Measurements from ENCODE around the gene ZNRF2. TPM values are rescaled to one million over a fixed set of nuclear protein-coding genes. Genes with fewer than 3 reads are reported as not detected.

Gene ZNRF2
- total RNA-seq, 2 experiments from 2014 or later: 20.4 to 23.6 TPM

- ChIA-PET POLR2A (interaction anchor here (0.8 to 2.9 kb wide), 10 partner anchors 9 to 405 kb away, joined by 3 to 44 read pairs (median 6); partner anchors contain the start of genes MTURN and ZNRF2), CTCF (interaction anchor here (1.4 to 2.6 kb wide), 7 partner anchors 9 to 37 kb away, joined by 3 to 13 read pairs (median 6); partner anchors contain the start of gene ZNRF2)
- Histone ChIP-seq H3K27ac (ENCODE audit: low read depth in 1 of 2, low read length in 2 of 2) (peak overlapping the region; percentile 70 to 79), H3K36me3 (ENCODE audit: insufficient read depth, low read length) (peaks cover 3% of the 10 kb centered on the region), H3K4me1 (ENCODE audit: insufficient read depth, low read length) (peaks cover 10% of the 10 kb centered on the region), H3K4me3 (ENCODE audit: low read length) (peak overlapping the region; percentile 36), H3K9me3 (ENCODE audit: control insufficient read depth in 1 of 2, insufficient read depth in 1 of 2, low read length in 2 of 2) (no peaks in the 10 kb centered on the region), H3K27me3 (ENCODE audit: control insufficient read depth in 1 of 2, insufficient read depth in 2 of 2, low read length in 2 of 2) (no peaks in the 10 kb centered on the region)
- DNase-seq: peak in 3 of 14 experiments; percentile 22 to 59 (median 23)
- H3K27me3 Mint-ChIP-seq: no peaks in the 10 kb centered on the region
- TF ChIP-seq, protein P1, sequence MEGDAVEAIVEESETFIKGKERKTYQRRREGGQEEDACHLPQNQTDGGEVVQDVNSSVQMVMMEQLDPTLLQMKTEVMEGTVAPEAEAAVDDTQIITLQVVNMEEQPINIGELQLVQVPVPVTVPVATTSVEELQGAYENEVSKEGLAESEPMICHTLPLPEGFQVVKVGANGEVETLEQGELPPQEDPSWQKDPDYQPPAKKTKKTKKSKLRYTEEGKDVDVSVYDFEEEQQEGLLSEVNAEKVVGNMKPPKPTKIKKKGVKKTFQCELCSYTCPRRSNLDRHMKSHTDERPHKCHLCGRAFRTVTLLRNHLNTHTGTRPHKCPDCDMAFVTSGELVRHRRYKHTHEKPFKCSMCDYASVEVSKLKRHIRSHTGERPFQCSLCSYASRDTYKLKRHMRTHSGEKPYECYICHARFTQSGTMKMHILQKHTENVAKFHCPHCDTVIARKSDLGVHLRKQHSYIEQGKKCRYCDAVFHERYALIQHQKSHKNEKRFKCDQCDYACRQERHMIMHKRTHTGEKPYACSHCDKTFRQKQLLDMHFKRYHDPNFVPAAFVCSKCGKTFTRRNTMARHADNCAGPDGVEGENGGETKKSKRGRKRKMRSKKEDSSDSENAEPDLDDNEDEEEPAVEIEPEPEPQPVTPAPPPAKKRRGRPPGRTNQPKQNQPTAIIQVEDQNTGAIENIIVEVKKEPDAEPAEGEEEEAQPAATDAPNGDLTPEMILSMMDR (IDR thresholded peaks at IDR 0.05): no peak
- H3K4me3 Mint-ChIP-seq: peak overlapping the region; percentile 88
- H3K27ac Mint-ChIP-seq: peak overlapping the region; percentile 90
- peaks cover 84% of the 10 kb centered on the region for H3K4me1 Mint-ChIP-seq (ENCODE audit: low read depth)
- no peak for ATAC-seq (ENCODE audit: poor library complexity)
- no peaks in the 10 kb centered on the region for H3K9me3 Mint-ChIP-seq
- intact Hi-C loops (cut with DNase I, micrococcal nuclease): loop anchor here (2.0 to 5.0 kb wide), 2 partner anchors 13 to 35 kb away; no protein-coding TSS in a partner anchor
- peaks cover 27% of the 10 kb centered on the region for H3K36me3 Mint-ChIP-seq (ENCODE audit: low read depth)
These were observed 37.4 kb downstream of the ZNRF2 start for GRCh38 chr7:30321882-30322192.

DNA sequence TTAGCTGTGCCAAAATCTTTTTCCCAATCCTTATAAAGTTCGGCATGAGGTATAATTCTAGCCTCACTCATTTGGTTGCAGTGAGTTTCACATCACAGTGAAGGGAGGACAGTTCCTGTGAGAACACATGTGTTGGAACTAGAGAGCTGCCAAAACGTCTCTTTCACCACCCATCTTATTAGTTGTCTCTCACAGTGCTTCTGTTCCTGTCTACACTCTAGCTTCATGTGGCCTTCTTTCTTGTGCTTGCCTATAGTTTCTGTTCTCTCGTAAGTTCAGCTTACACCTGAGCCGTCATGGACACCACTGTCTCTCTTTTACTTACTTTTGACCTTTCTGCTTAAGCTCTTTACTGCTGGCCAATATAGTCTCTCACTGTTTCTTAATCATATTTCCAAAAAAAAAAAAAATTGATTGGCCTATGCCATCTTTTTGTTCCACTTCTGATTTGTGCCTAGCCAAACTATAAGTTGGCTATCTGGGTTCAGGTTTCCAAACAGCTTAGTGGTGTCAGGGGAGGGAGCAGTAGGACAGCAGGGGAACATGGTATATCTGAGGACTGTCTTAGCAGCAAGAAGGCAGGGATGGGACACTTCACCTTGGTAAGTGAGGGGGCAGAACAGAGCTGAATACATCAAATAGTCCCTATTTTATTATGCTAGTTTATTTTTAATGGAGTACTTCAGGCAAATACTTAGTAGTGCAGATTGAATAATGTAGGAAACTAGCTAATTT lies 38.0 kb downstream of the ZNRF2 start:
- Histone ChIP-seq H3K4me3 (ENCODE audit: low read length) (peak overlapping the region; percentile 36), H3K36me3 (ENCODE audit: insufficient read depth, low read length) (peaks cover 3% of the 10 kb centered on the region), H3K4me1 (ENCODE audit: insufficient read depth, low read length) (peaks cover 10% of the 10 kb centered on the region), H3K9me3 (ENCODE audit: control insufficient read depth in 1 of 2, insufficient read depth in 1 of 2, low read length in 2 of 2) (no peaks in the 10 kb centered on the region), H3K27ac (ENCODE audit: low read depth in 1 of 2, low read length in 2 of 2) (peak overlapping the region; percentile 70 to 79), H3K27me3 (ENCODE audit: control insufficient read depth in 1 of 2, insufficient read depth in 2 of 2, low read length in 2 of 2) (no peaks in the 10 kb centered on the region)
- ATAC-seq (ENCODE audit: poor library complexity) (peak; percentile 78), DNase-seq (peak in 5 of 14 experiments; percentile 7 to 71 (median 59))
- Mint-ChIP-seq H3K4me3 (peak overlapping the region; percentile 88), H3K27me3 (no peaks in the 10 kb centered on the region), H3K36me3 (ENCODE audit: low read depth) (peaks cover 30% of the 10 kb centered on the region), H3K27ac (peak overlapping the region; percentile 90), H3K4me1 (ENCODE audit: low read depth) (peaks cover 83% of the 10 kb centered on the region), H3K9me3 (no peaks in the 10 kb centered on the region)
- CTCF ChIA-PET: interaction anchor here (0.6 to 2.6 kb wide), 11 partner anchors 9 to 38 kb away, joined by 3 to 13 read pairs (median 5); partner anchors contain the start of gene ZNRF2
- TF ChIP-seq, protein P1 (IDR thresholded peaks at IDR 0.05): no peak
- POLR2A ChIA-PET: interaction anchor here (0.6 to 2.9 kb wide), 15 partner anchors 9 to 405 kb away, joined by 3 to 44 read pairs (median 4); partner anchors contain the start of genes MTURN and ZNRF2
- intact Hi-C loops (cut with DNase I, micrococcal nuclease): loop anchor here (2.0 to 5.0 kb wide), 2 partner anchors 14 to 35 kb away; no protein-coding TSS in a partner anchor

DNA sequence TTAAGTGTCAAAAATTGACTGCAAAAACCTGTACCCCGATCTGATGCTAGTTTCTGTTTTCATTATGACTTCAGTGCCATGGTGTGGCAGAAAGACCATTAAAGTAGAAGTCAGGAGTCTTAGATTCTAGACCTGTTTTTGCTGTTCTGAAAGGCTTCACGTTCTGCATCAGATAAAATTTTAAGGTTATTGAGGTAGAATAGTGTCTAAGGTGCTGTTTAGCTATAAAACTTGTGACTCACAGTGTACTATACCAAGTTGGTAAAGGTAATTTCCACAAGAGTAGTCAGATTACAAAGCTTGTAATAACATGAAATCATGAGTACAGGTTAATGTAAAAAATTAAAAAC lies 38.6 kb downstream of the ZNRF2 start:
- intact Hi-C loops (cut with DNase I, micrococcal nuclease): loop anchor here (2.0 to 5.0 kb wide), 2 partner anchors 14 to 36 kb away; no protein-coding TSS in a partner anchor
- peaks cover 10% of the 10 kb centered on the region for H3K4me1 ChIP-seq (ENCODE audit: insufficient read depth, low read length)

More for the DNA sequence above, 38.6 kb downstream of the ZNRF2 start:
- DNase-seq (peak in 3 of 14 experiments; percentile 49 to 58 (median 51)), ATAC-seq (ENCODE audit: poor library complexity) (peak; percentile 40)
- Histone ChIP-seq H3K27me3 (ENCODE audit: control insufficient read depth in 1 of 2, insufficient read depth in 2 of 2, low read length in 2 of 2) (no peaks in the 10 kb centered on the region), H3K4me3 (ENCODE audit: low read length) (peak overlapping the region; percentile 36), H3K9me3 (ENCODE audit: control insufficient read depth in 1 of 2, insufficient read depth in 1 of 2, low read length in 2 of 2) (no peaks in the 10 kb centered on the region), H3K36me3 (ENCODE audit: insufficient read depth, low read length) (peaks cover 3% of the 10 kb centered on the region), H3K27ac (ENCODE audit: low read depth in 1 of 2, low read length in 2 of 2) (peak overlapping the region; percentile 70 to 79)
- Mint-ChIP-seq H3K27me3 (no peaks in the 10 kb centered on the region), H3K36me3 (ENCODE audit: low read depth) (peaks cover 30% of the 10 kb centered on the region), H3K4me3 (peak overlapping the region; percentile 88), H3K4me1 (ENCODE audit: low read depth) (peaks cover 78% of the 10 kb centered on the region), H3K27ac (peak overlapping the region; percentile 90), H3K9me3 (no peaks in the 10 kb centered on the region)
- CTCF ChIA-PET: interaction anchor here (0.6 to 2.6 kb wide), 11 partner anchors 8 to 38 kb away, joined by 3 to 13 read pairs (median 5); partner anchors contain the start of gene ZNRF2
- POLR2A ChIA-PET: interaction anchor here (0.6 to 2.9 kb wide), 10 partner anchors 8 to 188 kb away, joined by 3 to 44 read pairs (median 6); partner anchors contain the start of genes MTURN and ZNRF2
- TF ChIP-seq, protein P1 (IDR thresholded peaks at IDR 0.05): no peak

Measured in CD4-positive, alpha-beta T cell (primary cell).